ENCODE measurements around the gene RAPGEF6. TPM values are rescaled to one million over a fixed set of nuclear protein-coding genes. Genes with fewer than 3 reads are reported as not detected.

Gene RAPGEF6
- total and polyA plus RNA-seq, 9 of the 15 experiments (the other 6 are each of a cell fraction or from before 2014, with no cell fraction given) = 2.7 to 23.4 (median 12.7) TPM

DNA sequence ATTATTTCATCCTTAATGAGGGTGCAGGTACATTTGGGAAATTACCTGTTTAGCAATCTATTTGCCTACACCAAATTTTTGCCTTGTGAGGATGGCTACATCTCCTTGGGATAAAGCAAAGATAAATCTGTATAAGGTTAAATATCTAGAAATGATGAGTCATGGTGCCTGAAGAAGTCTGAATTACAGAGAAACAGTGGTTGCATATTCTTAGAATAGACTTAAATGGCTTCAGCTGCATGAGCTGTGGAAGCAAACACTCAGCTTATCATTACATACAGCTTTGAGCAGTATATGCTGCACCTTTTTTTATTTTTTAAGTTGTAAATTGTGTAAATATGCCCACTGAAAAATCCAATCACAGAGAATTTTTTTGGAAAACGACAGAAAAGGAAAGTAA is 153.5 kb downstream of the RAPGEF6 start (continued):
- TF ChIP-seq ZNF407 (IDR thresholded peaks at IDR 0.05; ENCODE audit: low read depth) = no peak

DNA sequence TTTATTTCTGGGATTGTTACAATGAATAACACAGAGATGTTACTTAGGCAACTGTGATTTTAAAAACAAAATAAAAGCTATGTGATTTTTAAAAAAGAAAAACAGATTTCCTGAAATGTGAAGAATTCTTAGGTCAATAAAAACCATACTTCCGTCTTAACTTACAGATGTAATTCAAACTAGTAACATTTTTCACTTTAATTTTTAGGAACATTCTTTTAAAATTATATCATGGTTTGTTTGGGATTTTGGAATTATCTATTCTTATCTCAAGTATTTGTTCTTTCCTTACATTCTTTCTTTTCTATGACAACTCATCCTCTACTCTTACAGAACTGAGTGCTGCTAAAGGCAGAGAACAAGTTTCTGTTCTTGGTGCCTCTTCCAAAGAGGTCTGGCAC is 159.5 kb downstream of the RAPGEF6 start:
- H3K9me3 ChIP-seq (replicated peaks; ENCODE audit: control insufficient read depth, insufficient read depth, low read depth, low read length) = no peaks in the 10 kb centered on the region
- H3K4me2 ChIP-seq (ENCODE audit: insufficient read depth, low read length) = no peak overlapping the region
- H3K4me1 ChIP-seq (replicated peaks in 1 of 2; ENCODE audit: control insufficient read depth in 2 of 2, insufficient read depth in 2 of 2, low read length in 2 of 2) = no peaks in the 10 kb centered on the region
- no peaks in the 10 kb centered on the region for H4K20me1 ChIP-seq (replicated peaks; ENCODE audit: control insufficient read depth, insufficient read depth, low read length)
- H2AFZ ChIP-seq (ENCODE audit: low read depth, low read length) = no peak overlapping the region
- ATAC-seq = no peak
- no peaks in the 10 kb centered on the region for H3K9me1 ChIP-seq (ENCODE audit: control insufficient read depth, insufficient read depth, low read length)
- no peak overlapping the region for H3K4me3 ChIP-seq
- no peaks in the 10 kb centered on the region for H3K79me2 ChIP-seq (ENCODE audit: control insufficient read depth, insufficient read depth, low read length)
- CTCF ChIA-PET (ENCODE audit: low intra/inter-chr PET ratio) = no interaction called here
- 88% methylated on average over 1 of the region's 1 CpG for WGBS (ENCODE audit: insufficient coverage, low coverage, missing lambda C conversion rate)
- peaks cover 45% of the 10 kb centered on the region for H3K36me3 ChIP-seq (ENCODE audit: control insufficient read depth, insufficient read depth, low read length)
- no peak for FAIRE-seq
- intact Hi-C loops (cut with micrococcal nuclease) (no loop called here), in situ Hi-C loops (cut with MboI) (no loop called here)
- H3K27ac ChIP-seq (ENCODE audit: extremely low read depth, low read depth, low read length) = no peak overlapping the region
- H3K9ac ChIP-seq (ENCODE audit: insufficient read depth in 1 of 2, low read depth in 2 of 2, low read length in 2 of 2) = no peak overlapping the region
- DNase-seq (ENCODE audit: extremely low read depth in 1 of 4, low spot score in 3 of 4) = no peak
- BruUV-seq (replicated peaks) = no TSS peak
- POLR2A ChIA-PET = no interaction called here
- no peaks in the 10 kb centered on the region for H3K27me3 ChIP-seq (ENCODE audit: control insufficient read depth in 2 of 2, insufficient read depth in 2 of 2, low read length in 2 of 2)
- no peak for TF ChIP-seq NR4A1 (CRISPR knock-in tag; IDR thresholded peaks at IDR 0.05)
- TF ChIP-seq NR4A1 (tag; IDR thresholded peaks at IDR 0.05) = no peak

All from K562 (cell line).